GM12878 (cell line): Measurements from ENCODE around the gene DDHD1. TPM values are rescaled to one million over a fixed set of nuclear protein-coding genes. Genes with fewer than 3 reads are reported as not detected.

Experiments
- DPF2 ChIP-seq: fragments of 450-650 bp; IDR thresholded peaks from 2 replicates; pipeline ENCODE4 v1.6.1; 2017; ENCODE audit warnings: mild to moderate bottlenecking
- JUNB ChIP-seq: IDR thresholded peaks from 2 replicates; pipeline ENCODE4 v1.6.1; 2016; ENCODE audit warnings: antibody characterized with exemption, mild to moderate bottlenecking
- MEF2B ChIP-seq: fragments of 450-650 bp; IDR thresholded peaks from 2 replicates; pipeline ENCODE4 v1.6.1; 2018; ENCODE audit warnings: mild to moderate bottlenecking, moderate library complexity; ENCODE audit not compliant: partially characterized antibody, poor library complexity, severe bottlenecking
- MYC ChIP-seq: IDR thresholded peaks from 2 replicates; pipeline ENCODE4 v1.6.1; 2011; ENCODE audit warnings: mild to moderate bottlenecking, low read length, moderate library complexity, inconsistent platforms; ENCODE audit not compliant: insufficient read depth, insufficient replicate concordance, insufficient read length, severe bottlenecking
- NFIC ChIP-seq: IDR thresholded peaks from 2 replicates; pipeline ENCODE4 v1.6.1; 2012; ENCODE audit warnings: low read depth, mild to moderate bottlenecking, inconsistent platforms, low read length, moderate library complexity
- NR2C2 ChIP-seq: IDR thresholded peaks from 2 replicates; pipeline ENCODE4 v1.6.1; 2011; ENCODE audit warnings: borderline replicate concordance, low read depth; ENCODE audit not compliant: control insufficient read depth, insufficient read length
- NRF1 ChIP-seq: conservative IDR thresholded peaks from 2 replicates; pipeline ENCODE4 v1.6.1; 2011; ENCODE audit warnings: mild to moderate bottlenecking, low read depth, low read length, improper control_type of control experiment
- RB1 ChIP-seq: fragments of 450-650 bp; formaldehyde crosslinking; IDR thresholded peaks from 2 replicates; pipeline ENCODE4 v1.6.1; 2017; ENCODE audit warnings: mild to moderate bottlenecking, borderline replicate concordance
- SPI1 ChIP-seq: IDR thresholded peaks from 2 replicates; pipeline ENCODE4 v1.6.1; 2011; ENCODE audit warnings: low read depth, mild to moderate bottlenecking, low read length, moderate library complexity, borderline replicate concordance; ENCODE audit not compliant: insufficient read depth
- SUZ12 ChIP-seq: fragments of 200-600 bp; sonication (generic); IDR thresholded peaks from one replicate; pipeline ENCODE4 v1.6.1; 2018; ENCODE audit warnings: antibody characterized with exemption, mild to moderate bottlenecking; ENCODE audit not compliant: unreplicated experiment
- ZBED1 ChIP-seq: IDR thresholded peaks from 2 replicates; pipeline ENCODE4 v1.6.1; 2016; ENCODE audit warnings: borderline replicate concordance
- polyA plus RNA-seq, 11 experiments: library from polyadenylated mRNA; depleted of rRNA in 4 of 11; unstranded in 6 of 11; stranded (reverse) in 5 of 11; fragments of >200 nt; fragmentation: Nextera tagmentation in 4 of 11; fragmentation: Illumina TruSeq in 1 of 11; extraction: Ambion mirVana in 4 of 11; extraction: Trizol in 1 of 11; gene quantifications; 1 replicate in 1 of 11; 2 replicates in 10 of 11; pipeline versions ENCODE4 v1.2.1 to v1.2.3, GENCODE V29; 2011 to 2016; ENCODE audit warnings: inconsistent platforms in 2 of 11, missing spikeins in 2 of 11, low read depth in 1 of 11
- total RNA-seq, 4 experiments: library from RNA; depleted of rRNA in 3 of 4; stranded (reverse); fragments of >200 nt in 3 of 4; fragmentation: Illumina TruSeq in 1 of 4; extraction: Trizol in 1 of 4; gene quantifications; 2 replicates each; pipeline versions ENCODE4 v1.2.1 to v1.2.3, GENCODE V29; 2013 to 2021
- TF ChIP-seq, protein P1 (sequence below): fragments of 450-650 bp; formaldehyde crosslinking; IDR thresholded peaks from 2 replicates; pipeline ENCODE4 v1.4.0; 2020; ENCODE audit warnings: mild to moderate bottlenecking, moderate library complexity
- TF ChIP-seq, protein P2 (sequence below), 3 experiments: IDR thresholded peaks in 2 of 3; conservative IDR thresholded peaks in 1 of 3; 2 replicates each; pipeline ENCODE4 v1.5.1; 2011; ENCODE audit warnings: low read depth in 3 of 3, low read length in 3 of 3, mild to moderate bottlenecking in 3 of 3, control low read depth in 2 of 3, moderate library complexity in 2 of 3, inconsistent platforms in 1 of 3, mixed read lengths in 1 of 3; ENCODE audit not compliant: control insufficient read depth in 2 of 3, insufficient read depth in 1 of 3; ENCODE audit errors: extremely low read depth in 1 of 3
- TF ChIP-seq, protein P3 (sequence below): fragments of 450-650 bp; IDR thresholded peaks from 2 replicates; pipeline ENCODE4 v1.6.1; 2018; ENCODE audit warnings: borderline replicate concordance, mild to moderate bottlenecking; ENCODE audit not compliant: partially characterized antibody
- TF ChIP-seq, protein P4 (sequence below): fragments of 450-650 bp; IDR thresholded peaks from 2 replicates; pipeline ENCODE4 v1.6.1; 2017; ENCODE audit warnings: antibody characterized with exemption, mild to moderate bottlenecking, moderate library complexity
- TF ChIP-seq, protein P5 (sequence below): IDR thresholded peaks from 2 replicates; pipeline ENCODE4 v1.6.1; 2012; ENCODE audit warnings: low read depth, low read length, improper control_type of control experiment

The DDHD1 gene
- total and polyA plus RNA-seq, 10 of the 15 experiments (the other 5 are each of a cell fraction or from before 2014, with no cell fraction given) = 7.7 to 52.3 (median 28.5) TPM

DNA sequence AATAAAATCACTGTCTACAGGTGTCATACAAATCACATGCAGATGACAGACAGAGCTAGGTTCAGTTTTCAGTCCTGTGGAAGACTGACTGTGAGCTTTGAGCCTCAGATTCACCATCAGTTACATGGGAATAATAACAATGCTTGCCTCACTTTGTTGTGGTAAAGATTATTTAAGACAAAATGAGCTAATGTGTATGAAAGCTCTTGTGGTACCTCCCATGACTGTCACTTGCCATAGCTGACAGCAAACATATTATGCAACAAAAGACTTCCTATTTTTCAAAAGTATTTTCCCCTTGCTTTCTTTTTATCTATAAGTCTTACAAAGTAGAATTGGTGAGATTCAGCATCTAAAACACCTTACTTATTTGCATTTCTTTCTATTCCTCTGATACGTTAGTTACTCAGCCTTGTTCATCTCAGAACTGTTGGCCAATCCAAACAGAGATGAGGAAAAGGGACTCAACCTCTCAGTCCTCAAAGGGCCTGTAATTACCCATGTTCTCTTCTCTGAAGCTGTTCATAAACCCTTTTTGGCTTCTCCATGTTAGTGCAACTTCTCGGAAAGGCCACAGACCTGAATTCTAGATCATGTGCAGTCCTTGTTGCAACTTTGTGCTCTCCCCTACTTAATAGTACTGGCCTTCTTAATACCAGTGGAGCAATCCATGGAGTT lies 8.8 kb upstream of the DDHD1 start (continued):
- TF ChIP-seq ZBED1 = no peak
- TF ChIP-seq, protein P1, sequence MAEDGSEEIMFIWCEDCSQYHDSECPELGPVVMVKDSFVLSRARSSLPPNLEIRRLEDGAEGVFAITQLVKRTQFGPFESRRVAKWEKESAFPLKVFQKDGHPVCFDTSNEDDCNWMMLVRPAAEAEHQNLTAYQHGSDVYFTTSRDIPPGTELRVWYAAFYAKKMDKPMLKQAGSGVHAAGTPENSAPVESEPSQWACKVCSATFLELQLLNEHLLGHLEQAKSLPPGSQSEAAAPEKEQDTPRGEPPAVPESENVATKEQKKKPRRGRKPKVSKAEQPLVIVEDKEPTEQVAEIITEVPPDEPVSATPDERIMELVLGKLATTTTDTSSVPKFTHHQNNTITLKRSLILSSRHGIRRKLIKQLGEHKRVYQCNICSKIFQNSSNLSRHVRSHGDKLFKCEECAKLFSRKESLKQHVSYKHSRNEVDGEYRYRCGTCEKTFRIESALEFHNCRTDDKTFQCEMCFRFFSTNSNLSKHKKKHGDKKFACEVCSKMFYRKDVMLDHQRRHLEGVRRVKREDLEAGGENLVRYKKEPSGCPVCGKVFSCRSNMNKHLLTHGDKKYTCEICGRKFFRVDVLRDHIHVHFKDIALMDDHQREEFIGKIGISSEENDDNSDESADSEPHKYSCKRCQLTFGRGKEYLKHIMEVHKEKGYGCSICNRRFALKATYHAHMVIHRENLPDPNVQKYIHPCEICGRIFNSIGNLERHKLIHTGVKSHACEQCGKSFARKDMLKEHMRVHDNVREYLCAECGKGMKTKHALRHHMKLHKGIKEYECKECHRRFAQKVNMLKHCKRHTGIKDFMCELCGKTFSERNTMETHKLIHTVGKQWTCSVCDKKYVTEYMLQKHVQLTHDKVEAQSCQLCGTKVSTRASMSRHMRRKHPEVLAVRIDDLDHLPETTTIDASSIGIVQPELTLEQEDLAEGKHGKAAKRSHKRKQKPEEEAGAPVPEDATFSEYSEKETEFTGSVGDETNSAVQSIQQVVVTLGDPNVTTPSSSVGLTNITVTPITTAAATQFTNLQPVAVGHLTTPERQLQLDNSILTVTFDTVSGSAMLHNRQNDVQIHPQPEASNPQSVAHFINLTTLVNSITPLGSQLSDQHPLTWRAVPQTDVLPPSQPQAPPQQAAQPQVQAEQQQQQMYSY (CRISPR knock-in tag) = no peak
- TF ChIP-seq SUZ12 = no peak
- peak; percentile 50; the same call in 1 of the 2 replicates for TF ChIP-seq SPI1
- TF ChIP-seq NRF1 = no peak
- peak; percentile 47; the same call in 1 of the 2 replicates for TF ChIP-seq JUNB
- TF ChIP-seq NR2C2 = no peak
- TF ChIP-seq, protein P2, sequence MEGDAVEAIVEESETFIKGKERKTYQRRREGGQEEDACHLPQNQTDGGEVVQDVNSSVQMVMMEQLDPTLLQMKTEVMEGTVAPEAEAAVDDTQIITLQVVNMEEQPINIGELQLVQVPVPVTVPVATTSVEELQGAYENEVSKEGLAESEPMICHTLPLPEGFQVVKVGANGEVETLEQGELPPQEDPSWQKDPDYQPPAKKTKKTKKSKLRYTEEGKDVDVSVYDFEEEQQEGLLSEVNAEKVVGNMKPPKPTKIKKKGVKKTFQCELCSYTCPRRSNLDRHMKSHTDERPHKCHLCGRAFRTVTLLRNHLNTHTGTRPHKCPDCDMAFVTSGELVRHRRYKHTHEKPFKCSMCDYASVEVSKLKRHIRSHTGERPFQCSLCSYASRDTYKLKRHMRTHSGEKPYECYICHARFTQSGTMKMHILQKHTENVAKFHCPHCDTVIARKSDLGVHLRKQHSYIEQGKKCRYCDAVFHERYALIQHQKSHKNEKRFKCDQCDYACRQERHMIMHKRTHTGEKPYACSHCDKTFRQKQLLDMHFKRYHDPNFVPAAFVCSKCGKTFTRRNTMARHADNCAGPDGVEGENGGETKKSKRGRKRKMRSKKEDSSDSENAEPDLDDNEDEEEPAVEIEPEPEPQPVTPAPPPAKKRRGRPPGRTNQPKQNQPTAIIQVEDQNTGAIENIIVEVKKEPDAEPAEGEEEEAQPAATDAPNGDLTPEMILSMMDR (IDR thresholded peaks at IDR 0.05 in 2 of 3, conservative IDR thresholded peaks at IDR 0.05 in 1 of 3; ENCODE audit: control insufficient read depth in 2 of 3, extremely low read depth in 1 of 3, insufficient read depth in 1 of 3, low read depth in 3 of 3, low read length in 3 of 3) = no peak
- peak; percentile 80 for TF ChIP-seq NFIC
- TF ChIP-seq, protein P3, sequence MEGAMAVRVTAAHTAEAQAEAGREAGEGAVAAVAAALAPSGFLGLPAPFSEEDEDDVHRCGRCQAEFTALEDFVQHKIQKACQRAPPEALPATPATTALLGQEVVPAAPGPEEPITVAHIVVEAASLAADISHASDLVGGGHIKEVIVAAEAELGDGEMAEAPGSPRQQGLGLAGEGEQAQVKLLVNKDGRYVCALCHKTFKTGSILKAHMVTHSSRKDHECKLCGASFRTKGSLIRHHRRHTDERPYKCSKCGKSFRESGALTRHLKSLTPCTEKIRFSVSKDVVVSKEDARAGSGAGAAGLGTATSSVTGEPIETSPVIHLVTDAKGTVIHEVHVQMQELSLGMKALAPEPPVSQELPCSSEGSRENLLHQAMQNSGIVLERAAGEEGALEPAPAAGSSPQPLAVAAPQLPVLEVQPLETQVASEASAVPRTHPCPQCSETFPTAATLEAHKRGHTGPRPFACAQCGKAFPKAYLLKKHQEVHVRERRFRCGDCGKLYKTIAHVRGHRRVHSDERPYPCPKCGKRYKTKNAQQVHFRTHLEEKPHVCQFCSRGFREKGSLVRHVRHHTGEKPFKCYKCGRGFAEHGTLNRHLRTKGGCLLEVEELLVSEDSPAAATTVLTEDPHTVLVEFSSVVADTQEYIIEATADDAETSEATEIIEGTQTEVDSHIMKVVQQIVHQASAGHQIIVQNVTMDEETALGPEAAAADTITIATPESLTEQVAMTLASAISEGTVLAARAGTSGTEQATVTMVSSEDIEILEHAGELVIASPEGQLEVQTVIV = no peak
- TF ChIP-seq DPF2 = no peak
- TF ChIP-seq, protein P4, sequence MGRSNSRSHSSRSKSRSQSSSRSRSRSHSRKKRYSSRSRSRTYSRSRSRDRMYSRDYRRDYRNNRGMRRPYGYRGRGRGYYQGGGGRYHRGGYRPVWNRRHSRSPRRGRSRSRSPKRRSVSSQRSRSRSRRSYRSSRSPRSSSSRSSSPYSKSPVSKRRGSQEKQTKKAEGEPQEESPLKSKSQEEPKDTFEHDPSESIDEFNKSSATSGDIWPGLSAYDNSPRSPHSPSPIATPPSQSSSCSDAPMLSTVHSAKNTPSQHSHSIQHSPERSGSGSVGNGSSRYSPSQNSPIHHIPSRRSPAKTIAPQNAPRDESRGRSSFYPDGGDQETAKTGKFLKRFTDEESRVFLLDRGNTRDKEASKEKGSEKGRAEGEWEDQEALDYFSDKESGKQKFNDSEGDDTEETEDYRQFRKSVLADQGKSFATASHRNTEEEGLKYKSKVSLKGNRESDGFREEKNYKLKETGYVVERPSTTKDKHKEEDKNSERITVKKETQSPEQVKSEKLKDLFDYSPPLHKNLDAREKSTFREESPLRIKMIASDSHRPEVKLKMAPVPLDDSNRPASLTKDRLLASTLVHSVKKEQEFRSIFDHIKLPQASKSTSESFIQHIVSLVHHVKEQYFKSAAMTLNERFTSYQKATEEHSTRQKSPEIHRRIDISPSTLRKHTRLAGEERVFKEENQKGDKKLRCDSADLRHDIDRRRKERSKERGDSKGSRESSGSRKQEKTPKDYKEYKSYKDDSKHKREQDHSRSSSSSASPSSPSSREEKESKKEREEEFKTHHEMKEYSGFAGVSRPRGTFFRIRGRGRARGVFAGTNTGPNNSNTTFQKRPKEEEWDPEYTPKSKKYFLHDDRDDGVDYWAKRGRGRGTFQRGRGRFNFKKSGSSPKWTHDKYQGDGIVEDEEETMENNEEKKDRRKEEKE = no peak
- TF ChIP-seq MYC = no peak
- no peak for TF ChIP-seq MEF2B
- TF ChIP-seq RB1 = no peak
- TF ChIP-seq, protein P5, sequence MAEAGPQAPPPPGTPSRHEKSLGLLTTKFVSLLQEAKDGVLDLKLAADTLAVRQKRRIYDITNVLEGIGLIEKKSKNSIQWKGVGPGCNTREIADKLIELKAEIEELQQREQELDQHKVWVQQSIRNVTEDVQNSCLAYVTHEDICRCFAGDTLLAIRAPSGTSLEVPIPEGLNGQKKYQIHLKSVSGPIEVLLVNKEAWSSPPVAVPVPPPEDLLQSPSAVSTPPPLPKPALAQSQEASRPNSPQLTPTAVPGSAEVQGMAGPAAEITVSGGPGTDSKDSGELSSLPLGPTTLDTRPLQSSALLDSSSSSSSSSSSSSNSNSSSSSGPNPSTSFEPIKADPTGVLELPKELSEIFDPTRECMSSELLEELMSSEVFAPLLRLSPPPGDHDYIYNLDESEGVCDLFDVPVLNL = no peak
